ENCODE measurements around the gene ZNF276. TPM values are rescaled to one million over a fixed set of nuclear protein-coding genes. Genes with fewer than 3 reads are reported as not detected.
"Not testable (repeated sequence)": the region's sequence is repeated elsewhere in the genome, so short reads cannot be mapped to it uniquely, and the experiment has no call there.

Gene ZNF276, protein sequence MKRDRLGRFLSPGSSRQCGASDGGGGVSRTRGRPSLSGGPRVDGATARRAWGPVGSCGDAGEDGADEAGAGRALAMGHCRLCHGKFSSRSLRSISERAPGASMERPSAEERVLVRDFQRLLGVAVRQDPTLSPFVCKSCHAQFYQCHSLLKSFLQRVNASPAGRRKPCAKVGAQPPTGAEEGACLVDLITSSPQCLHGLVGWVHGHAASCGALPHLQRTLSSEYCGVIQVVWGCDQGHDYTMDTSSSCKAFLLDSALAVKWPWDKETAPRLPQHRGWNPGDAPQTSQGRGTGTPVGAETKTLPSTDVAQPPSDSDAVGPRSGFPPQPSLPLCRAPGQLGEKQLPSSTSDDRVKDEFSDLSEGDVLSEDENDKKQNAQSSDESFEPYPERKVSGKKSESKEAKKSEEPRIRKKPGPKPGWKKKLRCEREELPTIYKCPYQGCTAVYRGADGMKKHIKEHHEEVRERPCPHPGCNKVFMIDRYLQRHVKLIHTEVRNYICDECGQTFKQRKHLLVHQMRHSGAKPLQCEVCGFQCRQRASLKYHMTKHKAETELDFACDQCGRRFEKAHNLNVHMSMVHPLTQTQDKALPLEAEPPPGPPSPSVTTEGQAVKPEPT
- 10 to 100 TPM; 44.7 to 62.0 (median 52.8) TPM for total RNA-seq

DNA sequence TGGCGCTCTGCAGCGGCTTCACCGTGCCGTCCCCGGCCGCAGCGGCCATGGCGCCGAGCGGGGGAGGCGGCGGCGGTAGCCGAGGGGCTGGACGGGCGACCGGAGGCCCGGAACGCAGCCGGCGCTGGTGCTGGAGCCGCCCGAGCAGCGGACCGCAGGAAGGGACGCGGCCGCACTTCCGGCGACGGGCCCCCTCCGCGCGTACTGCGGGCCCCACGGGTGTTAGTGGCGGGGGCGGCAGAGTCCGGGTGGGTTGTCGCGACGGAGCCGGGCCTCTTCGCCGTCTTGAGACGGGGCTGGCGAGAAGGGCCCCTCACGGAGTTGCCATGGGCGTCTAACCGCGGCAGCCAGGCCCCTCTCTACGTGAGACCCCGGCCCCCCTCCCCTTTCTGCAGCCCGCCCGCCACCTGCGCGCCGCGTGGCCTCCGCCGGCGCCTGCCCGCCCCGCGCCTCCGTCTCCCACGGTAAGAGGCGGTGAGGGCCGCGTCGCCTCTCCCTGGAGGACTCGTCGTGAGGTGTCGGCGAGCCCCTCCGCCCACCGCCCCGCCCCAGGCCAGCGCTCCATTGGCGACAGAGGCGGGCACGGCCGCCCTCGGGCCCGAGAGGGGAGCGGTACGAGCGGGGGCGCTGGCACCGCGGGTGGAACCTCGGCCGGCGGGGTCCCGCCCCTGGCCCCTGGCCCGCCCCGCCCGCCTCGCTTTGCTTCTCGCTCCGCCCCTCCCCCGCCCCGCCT lies at the start of gene ZNF276, which contains the start of gene VPS9D1:
TSS of gene ZNF276 (plus strand) at position 725 of the 733 bp plus-strand sequence. CDS start 104 bp downstream, outside the sequence.
TSS of gene VPS9D1 (minus strand) at position 86 of the 733 bp plus-strand sequence. CDS start at position 49, 37 bp downstream.
- peak; percentile 66 to 92 for DNase-seq (ENCODE audit: low spot score in 2 of 2)

GRCh38 chr16:89671565-89671964 lies 49.8 kb upstream of the ZNF276 start:
- 95 to 97% methylated on average over 4 of the region's 4 CpGs for WGBS, 2 donors
- intact Hi-C loops (cut with DNase I; ENCODE audit: low total_unique reads); H3K4me3 ChIP-seq (ENCODE audit: low read depth, poor library complexity, severe bottlenecking); DNase-seq (ENCODE audit: low spot score in 2 of 2): not testable (repeated sequence)

More for the DNA sequence above, at the start of gene ZNF276, which contains the start of gene VPS9D1:
- intact Hi-C loops (cut with DNase I; ENCODE audit: low total_unique reads): no loop called here
- H3K4me3 ChIP-seq (ENCODE audit: low read depth, poor library complexity, severe bottlenecking): peak within 1 kb of the TSS; percentile 66
- WGBS, 2 donors: 0% methylated on average over 3 to 27 of the region's 103 CpGs
- TF ChIP-seq, protein P1, sequence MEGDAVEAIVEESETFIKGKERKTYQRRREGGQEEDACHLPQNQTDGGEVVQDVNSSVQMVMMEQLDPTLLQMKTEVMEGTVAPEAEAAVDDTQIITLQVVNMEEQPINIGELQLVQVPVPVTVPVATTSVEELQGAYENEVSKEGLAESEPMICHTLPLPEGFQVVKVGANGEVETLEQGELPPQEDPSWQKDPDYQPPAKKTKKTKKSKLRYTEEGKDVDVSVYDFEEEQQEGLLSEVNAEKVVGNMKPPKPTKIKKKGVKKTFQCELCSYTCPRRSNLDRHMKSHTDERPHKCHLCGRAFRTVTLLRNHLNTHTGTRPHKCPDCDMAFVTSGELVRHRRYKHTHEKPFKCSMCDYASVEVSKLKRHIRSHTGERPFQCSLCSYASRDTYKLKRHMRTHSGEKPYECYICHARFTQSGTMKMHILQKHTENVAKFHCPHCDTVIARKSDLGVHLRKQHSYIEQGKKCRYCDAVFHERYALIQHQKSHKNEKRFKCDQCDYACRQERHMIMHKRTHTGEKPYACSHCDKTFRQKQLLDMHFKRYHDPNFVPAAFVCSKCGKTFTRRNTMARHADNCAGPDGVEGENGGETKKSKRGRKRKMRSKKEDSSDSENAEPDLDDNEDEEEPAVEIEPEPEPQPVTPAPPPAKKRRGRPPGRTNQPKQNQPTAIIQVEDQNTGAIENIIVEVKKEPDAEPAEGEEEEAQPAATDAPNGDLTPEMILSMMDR (IDR thresholded peaks at IDR 0.05): no peak
- no peak for TF ChIP-seq POLR2A (IDR thresholded peaks at IDR 0.05)

- TF ChIP-seq POLR2A (IDR thresholded peaks at IDR 0.05): no peak
- TF ChIP-seq, protein P1 (IDR thresholded peaks at IDR 0.05): no peak
- H3K4me3 ChIP-seq (ENCODE audit: low read depth, poor library complexity, severe bottlenecking): no peak overlapping the region
- intact Hi-C loops (cut with DNase I; ENCODE audit: low total_unique reads): no loop called here
- 87 to 88% methylated on average over 16 of the region's 16 CpGs for WGBS, 2 donors
- DNase-seq (ENCODE audit: low spot score in 2 of 2): no peak
Measured at GRCh38 chr16:89672177-89672941, 49.0 kb upstream of the ZNF276 start.

DNA sequence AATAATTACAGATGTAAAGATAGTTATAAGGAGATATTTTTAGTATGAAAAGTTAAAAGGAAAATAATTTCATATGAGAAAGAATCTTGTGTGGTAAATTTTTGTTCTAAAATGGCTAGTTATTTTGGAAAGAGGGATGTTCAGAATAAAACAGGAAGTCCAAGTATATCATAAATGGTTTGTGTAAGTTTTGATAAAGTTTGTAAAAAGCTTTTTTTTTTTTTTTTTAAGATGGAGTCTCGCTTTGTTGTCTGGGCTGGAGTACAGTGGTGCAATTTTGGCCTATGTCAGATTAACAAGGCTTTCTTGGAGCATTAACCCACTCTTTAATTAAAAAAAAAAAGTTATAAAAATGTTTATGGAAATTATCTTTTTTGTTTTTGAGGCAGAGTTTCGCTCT lies 43.1 kb upstream of the ZNF276 start:
- DNase-seq (ENCODE audit: low spot score in 2 of 2): no peak
- H3K4me3 ChIP-seq (ENCODE audit: low read depth, poor library complexity, severe bottlenecking): no peak overlapping the region
- intact Hi-C loops (cut with DNase I; ENCODE audit: low total_unique reads): no loop called here
- 96 to 99% methylated on average over 2 of the region's 2 CpGs for WGBS, 2 donors
- no peak for TF ChIP-seq POLR2A (IDR thresholded peaks at IDR 0.05)
- TF ChIP-seq, protein P1 (IDR thresholded peaks at IDR 0.05): no peak

GRCh38 chr16:89685916-89686315 lies 35.4 kb upstream of the ZNF276 start:
- DNase-seq (ENCODE audit: low spot score in 2 of 2): no peak
- no peak overlapping the region for H3K4me3 ChIP-seq (ENCODE audit: low read depth, poor library complexity, severe bottlenecking)
- WGBS, 2 donors: 79 to 94% methylated on average over 1 of the region's 1 CpG
- intact Hi-C loops (cut with DNase I; ENCODE audit: low total_unique reads): no loop called here
- no peak for TF ChIP-seq POLR2A (IDR thresholded peaks at IDR 0.05)
- TF ChIP-seq, protein P1 (IDR thresholded peaks at IDR 0.05): no peak
